HCT116 (cell line): Measurements from ENCODE around the gene CCDC73. TPM values are rescaled to one million over a fixed set of nuclear protein-coding genes. Genes with fewer than 3 reads are reported as not detected.
"Not testable (repeated sequence)": the region's sequence is repeated elsewhere in the genome, so short reads cannot be mapped to it uniquely, and the experiment has no call there.

Experiments used
- ATAC-seq: fragments of 200-7000 bp; cut with Tn5 transposase; 2 replicates; pipeline ENCODE4 v1.9.1; 2020; ENCODE audit warnings: mild to moderate bottlenecking, moderate library complexity
- BruUV-seq: library from RNA; stranded (reverse); fragments of 400-500 nt; replicated peaks from 2 replicates; lab custom pipeline; 2021; lab: Mats Ljungman, UMichigan
- CTCF ChIA-PET: fragments of 300-600 bp; sonication (Branson Sonifier 250); formaldehyde crosslinking; loops from one replicate; lab custom pipeline; 2021; ENCODE audit warnings: antibody characterized with exemption; lab: Charles Lee
- POLR2A ChIA-PET: fragments of 300-600, 350-600 bp; sonication (Branson Sonifier 250); formaldehyde crosslinking; loops from one replicate; lab custom pipeline; 2021; ENCODE audit warnings: antibody characterized with exemption; lab: Charles Lee
- RAD21 ChIA-PET, 2 experiments: fragments of 300-600 bp; sonication (Branson Sonifier 250); formaldehyde crosslinking; loops; one replicate each; lab custom pipeline; 2023; ENCODE audit warnings: low total read pairs in 2 of 2; ENCODE audit not compliant: uncharacterized antibody in 2 of 2, unreplicated experiment in 2 of 2, low non-redundant PET in 1 of 2; lab: Charles Lee
- DNase-seq: peaks from one replicate; pipeline ENCODE4 v3.0.0-alpha.2; 2010; ENCODE audit warnings: low read depth, low spot score
- H2AFZ ChIP-seq: fragments of 200-600 bp; shearing (Covaris generic), sonication (generic); 2 replicates; pipeline ENCODE4 v1.6.1; 2017; ENCODE audit warnings: low read depth, mixed run types, mixed read lengths, antibody characterized with exemption, low read length; ENCODE audit not compliant: poor library complexity, severe bottlenecking
- H3K27ac ChIP-seq: 2 replicates; pipeline ENCODE4 v1.5.1; 2012; ENCODE audit warnings: low read depth, low read length
- H3K27me3 ChIP-seq: fragments of 200-600 bp; sonication (generic); 2 replicates; pipeline ENCODE4 v1.6.1; 2016; ENCODE audit warnings: mixed run types, low read length, mixed read lengths; ENCODE audit not compliant: insufficient read depth
- H3K36me3 ChIP-seq, 2 experiments: fragments of 200-500 bp in 1 of 2; fragments of 200-600 bp in 1 of 2; sonication (Bioruptor generic) in 1 of 2; sonication (generic) in 1 of 2; 2 replicates each; pipeline versions ENCODE4 v1.5.1 to v1.6.1; 2014 to 2016; ENCODE audit warnings: low read length in 2 of 2, inconsistent platforms in 1 of 2, mixed read lengths in 1 of 2, mixed run types in 1 of 2; ENCODE audit not compliant: insufficient read depth in 2 of 2, control insufficient read depth in 1 of 2
- H3K4me1 ChIP-seq, 2 experiments: fragments of 200-600 bp in 1 of 2; sonication (generic) in 1 of 2; 2 replicates each; pipeline versions ENCODE4 v1.5.1 to v1.6.1; 2012 to 2017; ENCODE audit warnings: low read length in 2 of 2, inconsistent platforms in 1 of 2, mild to moderate bottlenecking in 1 of 2, mixed read lengths in 1 of 2, mixed run types in 1 of 2, moderate library complexity in 1 of 2; ENCODE audit not compliant: insufficient read depth in 2 of 2, control insufficient read depth in 1 of 2
- H3K4me2 ChIP-seq: fragments of 200-600 bp; sonication (generic); 2 replicates; pipeline ENCODE4 v1.6.1; 2017; ENCODE audit warnings: mixed run types, low read length, mixed read lengths
- H3K4me3 ChIP-seq, 2 experiments: fragments of 200-600 bp in 1 of 2; sonication (generic) in 1 of 2; replicated peaks in 1 of 2; 2 replicates each; pipeline ENCODE4 v1.5.1; 2011 to 2016; ENCODE audit warnings: low read length in 2 of 2, control low read depth in 1 of 2, low read depth in 1 of 2, mild to moderate bottlenecking in 1 of 2, mixed read lengths in 1 of 2, mixed run types in 1 of 2
- H3K79me2 ChIP-seq: fragments of 200-600 bp; sonication (generic); 2 replicates; pipeline ENCODE4 v1.6.1; 2017; ENCODE audit warnings: mild to moderate bottlenecking, mixed run types, low read length, moderate library complexity, mixed read lengths; ENCODE audit not compliant: insufficient read depth
- H3K9ac ChIP-seq: fragments of 200-600 bp; sonication (generic); 2 replicates; pipeline ENCODE4 v1.6.1; 2016; ENCODE audit warnings: low read length, mixed read lengths
- H3K9me2 ChIP-seq: fragments of 200-600 bp; sonication (generic), shearing (Covaris generic); 2 replicates; pipeline ENCODE4 v1.6.1; 2017; ENCODE audit warnings: mixed run types, mild to moderate bottlenecking, moderate library complexity; ENCODE audit not compliant: insufficient read depth
- H3K9me3 ChIP-seq, 2 experiments: fragments of 200-500 bp in 1 of 2; fragments of 200-600 bp in 1 of 2; sonication (Bioruptor generic) in 1 of 2; sonication (generic) in 1 of 2; 2 replicates each; pipeline ENCODE4 v1.6.1; 2014 to 2017; ENCODE audit warnings: low read length in 2 of 2, mixed read lengths in 2 of 2, inconsistent platforms in 1 of 2, low read depth in 1 of 2, mild to moderate bottlenecking in 1 of 2, mixed run types in 1 of 2, moderate library complexity in 1 of 2; ENCODE audit not compliant: control insufficient read depth in 1 of 2, insufficient read depth in 1 of 2
- H4K20me1 ChIP-seq: fragments of 200-600 bp; sonication (generic), shearing (Covaris generic); 2 replicates; pipeline ENCODE4 v1.6.1; 2017; ENCODE audit warnings: mixed run types, mild to moderate bottlenecking, moderate library complexity; ENCODE audit not compliant: insufficient read depth
- ATF3 ChIP-seq: IDR thresholded peaks from 2 replicates; pipeline ENCODE4 v1.6.1; 2012
- CBX3 ChIP-seq: IDR thresholded peaks from 2 replicates; pipeline ENCODE4 v1.6.1; 2012; ENCODE audit warnings: low read depth
- CEBPB ChIP-seq: IDR thresholded peaks from 2 replicates; pipeline ENCODE4 v1.6.1; 2012; ENCODE audit warnings: low read depth
- EGR1 ChIP-seq: IDR thresholded peaks from 2 replicates; pipeline ENCODE4 v1.6.1; 2012; ENCODE audit warnings: low read depth
- EZH2 ChIP-seq: fragments of 200-600 bp; sonication (generic); IDR thresholded peaks from 2 replicates; pipeline ENCODE4 v1.6.1; 2017; ENCODE audit warnings: antibody characterized with exemption, mixed run types
- FOSL1 ChIP-seq: IDR thresholded peaks from 2 replicates; pipeline ENCODE4 v1.6.1; 2012; ENCODE audit warnings: low read depth
- JUND ChIP-seq: IDR thresholded peaks from 2 replicates; pipeline ENCODE4 v1.6.1; 2012
- MAX ChIP-seq: IDR thresholded peaks from 2 replicates; pipeline ENCODE4 v1.6.1; 2012
- POLR2A ChIP-seq: IDR thresholded peaks from 2 replicates; pipeline ENCODE4 v1.7.0; 2011; ENCODE audit warnings: borderline replicate concordance; ENCODE audit not compliant: insufficient read depth, insufficient read length; ENCODE audit errors: extremely low read depth
- RAD21 ChIP-seq: IDR thresholded peaks from 2 replicates; pipeline ENCODE4 v1.6.1; 2012; ENCODE audit warnings: low read depth, mild to moderate bottlenecking
- REST ChIP-seq: IDR thresholded peaks from 2 replicates; pipeline ENCODE4 v1.6.1; 2012; ENCODE audit warnings: low read depth
- SIN3A ChIP-seq: IDR thresholded peaks from 2 replicates; pipeline ENCODE4 v1.6.1; 2012; ENCODE audit warnings: low read depth
- SRF ChIP-seq: IDR thresholded peaks from 2 replicates; pipeline ENCODE4 v1.6.1; 2012; ENCODE audit warnings: low read depth
- YY1 ChIP-seq: IDR thresholded peaks from 2 replicates; pipeline ENCODE4 v1.6.1; 2011; ENCODE audit warnings: low read length, low read depth, moderate library complexity, mild to moderate bottlenecking; ENCODE audit not compliant: insufficient replicate concordance; ENCODE audit errors: extremely low read depth
- ZNF274 ChIP-seq: fragments of 200-500 bp; sonication (Bioruptor generic); IDR thresholded peaks from 2 replicates; pipeline ENCODE4 v1.6.1; 2014; ENCODE audit warnings: mild to moderate bottlenecking, low read depth, low read length, inconsistent platforms
- intact Hi-C: fragments of 100-400 bp; cut with micrococcal nuclease; formaldehyde crosslinking; loops from 2 replicates; pipeline ENCODE4 v1.10.0; 2022
- total RNA-seq: library from RNA; stranded (reverse); gene quantifications from one replicate; pipeline ENCODE4 v1.2.1, GENCODE V29; 2021; ENCODE audit not compliant: unreplicated experiment

CCDC73 gene
- total RNA-seq, 1 experiment from 2014 or later, result not detected

GRCh38 chr11:32826113-32826512 lies 31.7 kb upstream of the CCDC73 start:
- H3K4me3 ChIP-seq, result no peak overlapping the region
- H3K36me3 ChIP-seq, result no peaks in the 10 kb centered on the region
- peaks cover 7 to 21% of the 10 kb centered on the region in 2 experiments for H3K4me1 ChIP-seq
- intact Hi-C loops, result no loop called here
- no peaks in the 10 kb centered on the region for H3K79me2 ChIP-seq
- H4K20me1 ChIP-seq, result no peaks in the 10 kb centered on the region
- H2AFZ ChIP-seq, result no peak overlapping the region
- no peak overlapping the region for H3K9ac ChIP-seq
- no peak overlapping the region for H3K4me2 ChIP-seq
- no TSS peak for BruUV-seq
- no peaks in the 10 kb centered on the region for H3K9me2 ChIP-seq
- ATAC-seq, result no peak
- CTCF ChIA-PET, result no interaction called here
- no peaks in the 10 kb centered on the region for H3K27me3 ChIP-seq
- H3K9me3 ChIP-seq, result no peaks in the 10 kb centered on the region
- POLR2A ChIA-PET, result no interaction called here
- no peak for DNase-seq
- TF ChIP-seq POLR2A (no peak), SRF (no peak), REST (no peak), EZH2 (no peak), CBX3 (no peak), JUND (no peak), YY1 (no peak), FOSL1 (no peak), MAX (no peak), SIN3A (no peak), ZNF274 (no peak), RAD21 (no peak), EGR1 (no peak), ATF3 (no peak), CEBPB (no peak)
- RAD21 ChIA-PET, result no interaction called here
- H3K27ac ChIP-seq, result no peak overlapping the region

GRCh38 chr11:32823617-32824016 lies 29.2 kb upstream of the CCDC73 start:
- H3K9me2 ChIP-seq, CTCF ChIA-PET, RAD21 ChIA-PET, H3K9ac ChIP-seq, H3K4me2 ChIP-seq, H4K20me1 ChIP-seq, BruUV-seq, ATAC-seq, H2AFZ ChIP-seq, intact Hi-C loops, H3K4me3 ChIP-seq, H3K9me3 ChIP-seq, H3K27me3 ChIP-seq, DNase-seq, H3K36me3 ChIP-seq, POLR2A ChIA-PET, H3K27ac ChIP-seq, H3K79me2 ChIP-seq: not testable (repeated sequence)
- peaks cover 2 to 10% of the 10 kb centered on the region in 2 experiments; a peak in 3 of 4 replicates for H3K4me1 ChIP-seq
